ENCODE data around the gene CAPN15.

Gene CAPN15

DNA sequence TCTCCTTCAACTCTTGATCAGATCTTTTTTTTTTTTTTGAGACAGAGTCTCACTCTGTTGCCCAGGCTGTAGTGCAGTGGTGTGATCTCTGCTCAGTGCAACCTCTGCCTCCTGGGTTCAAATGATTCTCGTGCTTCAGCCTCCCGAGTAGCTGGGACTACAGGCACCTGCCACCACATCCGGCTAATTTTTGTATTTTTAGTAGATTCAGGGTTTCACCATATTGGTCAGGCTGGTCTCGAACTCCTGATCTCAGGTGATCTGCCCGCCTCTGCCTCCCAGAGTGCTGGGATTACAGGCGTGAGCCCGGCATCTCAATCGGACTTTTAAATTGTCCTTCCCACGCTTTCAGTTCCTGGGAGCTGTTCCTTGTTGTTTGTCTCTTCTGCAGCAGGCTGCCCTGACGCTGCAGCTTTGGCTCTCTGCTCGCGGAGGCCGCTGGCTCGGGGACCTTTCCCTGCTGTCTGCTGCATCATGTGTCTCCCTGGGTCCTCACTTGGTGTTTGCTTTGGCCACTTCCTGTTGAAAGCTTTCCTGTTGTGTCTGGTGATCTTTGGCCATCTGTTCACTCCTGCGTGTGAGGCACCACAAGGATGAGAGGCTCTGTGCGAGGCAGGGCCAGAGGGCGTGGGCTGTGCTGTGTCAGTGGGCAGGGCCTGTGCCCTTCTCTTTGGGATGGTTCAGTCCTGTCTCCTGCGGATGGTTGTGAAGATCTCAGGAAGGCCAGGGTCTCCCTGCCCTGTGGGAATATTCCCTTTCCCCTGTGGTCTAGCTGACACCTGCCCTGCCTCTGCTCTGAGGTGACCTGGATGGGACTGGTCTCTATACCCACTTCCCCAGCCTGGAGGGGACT lies 18.4 kb upstream of the CAPN15 start:
- TF ChIP-seq CREB1 (IDR thresholded peaks at IDR 0.05; ENCODE audit: low read depth) = no peak
- no peak for TF ChIP-seq FOXM1 (IDR thresholded peaks at IDR 0.05; ENCODE audit: borderline replicate concordance, low read depth)

DNA sequence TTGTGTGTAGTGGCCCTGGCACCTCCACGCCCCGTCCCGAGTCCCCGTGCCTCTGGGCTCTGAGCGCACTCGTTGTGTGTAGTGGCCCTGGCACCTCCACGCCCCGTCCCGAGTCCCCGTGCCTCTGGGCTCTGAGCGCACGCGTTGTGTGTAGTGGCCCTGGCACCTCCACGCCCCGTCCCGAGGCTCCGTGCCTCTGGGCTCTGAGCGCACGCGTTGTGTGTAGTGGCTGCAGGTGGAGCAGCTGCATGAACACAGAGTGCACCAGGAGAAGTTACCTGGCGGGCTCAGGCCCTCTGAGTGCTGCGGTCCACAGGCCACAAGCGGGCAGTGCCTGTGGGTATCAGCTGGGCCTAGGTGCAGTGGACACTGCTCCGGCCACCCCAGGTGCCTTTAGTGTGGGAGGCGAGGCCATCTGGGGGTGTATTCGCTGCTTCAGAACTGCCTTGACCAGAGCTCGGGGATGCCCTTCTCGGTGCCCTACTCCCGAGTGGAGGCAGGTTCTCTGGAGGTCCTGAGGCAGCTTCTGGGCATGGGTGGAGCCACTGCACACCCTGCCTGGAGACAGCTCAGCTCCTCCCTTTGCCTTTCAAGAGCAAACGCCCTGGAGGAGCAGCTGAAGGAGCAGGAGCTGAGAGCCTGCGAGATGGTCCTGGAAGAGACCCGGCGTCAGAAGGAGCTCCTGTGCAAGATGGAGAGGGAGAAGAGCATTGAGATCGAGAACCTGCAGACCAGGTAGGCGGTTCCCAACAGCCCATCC lies 17.3 kb upstream of the CAPN15 start:
- TF ChIP-seq TEAD4 (IDR thresholded peaks at IDR 0.05) (no peak), TCF12 (IDR thresholded peaks at IDR 0.05; ENCODE audit: low read depth) (no peak), EP300 (IDR thresholded peaks at IDR 0.05; ENCODE audit: borderline replicate concordance) (no peak), RAD21 (IDR thresholded peaks at IDR 0.05; ENCODE audit: low read depth) (no peak), TAF1 (IDR thresholded peaks at IDR 0.05; ENCODE audit: low read depth) (no peak), NFIC (IDR thresholded peaks at IDR 0.05) (no peak), CEBPB (IDR thresholded peaks at IDR 0.05) (no peak), CREB1 (IDR thresholded peaks at IDR 0.05; ENCODE audit: low read depth) (no peak), ZBTB7A (IDR thresholded peaks at IDR 0.05; ENCODE audit: low read depth) (no peak), YY1 (IDR thresholded peaks at IDR 0.05; ENCODE audit: low read depth) (no peak), FOXM1 (IDR thresholded peaks at IDR 0.05; ENCODE audit: borderline replicate concordance, low read depth) (no peak)
- TF ChIP-seq, protein P1, sequence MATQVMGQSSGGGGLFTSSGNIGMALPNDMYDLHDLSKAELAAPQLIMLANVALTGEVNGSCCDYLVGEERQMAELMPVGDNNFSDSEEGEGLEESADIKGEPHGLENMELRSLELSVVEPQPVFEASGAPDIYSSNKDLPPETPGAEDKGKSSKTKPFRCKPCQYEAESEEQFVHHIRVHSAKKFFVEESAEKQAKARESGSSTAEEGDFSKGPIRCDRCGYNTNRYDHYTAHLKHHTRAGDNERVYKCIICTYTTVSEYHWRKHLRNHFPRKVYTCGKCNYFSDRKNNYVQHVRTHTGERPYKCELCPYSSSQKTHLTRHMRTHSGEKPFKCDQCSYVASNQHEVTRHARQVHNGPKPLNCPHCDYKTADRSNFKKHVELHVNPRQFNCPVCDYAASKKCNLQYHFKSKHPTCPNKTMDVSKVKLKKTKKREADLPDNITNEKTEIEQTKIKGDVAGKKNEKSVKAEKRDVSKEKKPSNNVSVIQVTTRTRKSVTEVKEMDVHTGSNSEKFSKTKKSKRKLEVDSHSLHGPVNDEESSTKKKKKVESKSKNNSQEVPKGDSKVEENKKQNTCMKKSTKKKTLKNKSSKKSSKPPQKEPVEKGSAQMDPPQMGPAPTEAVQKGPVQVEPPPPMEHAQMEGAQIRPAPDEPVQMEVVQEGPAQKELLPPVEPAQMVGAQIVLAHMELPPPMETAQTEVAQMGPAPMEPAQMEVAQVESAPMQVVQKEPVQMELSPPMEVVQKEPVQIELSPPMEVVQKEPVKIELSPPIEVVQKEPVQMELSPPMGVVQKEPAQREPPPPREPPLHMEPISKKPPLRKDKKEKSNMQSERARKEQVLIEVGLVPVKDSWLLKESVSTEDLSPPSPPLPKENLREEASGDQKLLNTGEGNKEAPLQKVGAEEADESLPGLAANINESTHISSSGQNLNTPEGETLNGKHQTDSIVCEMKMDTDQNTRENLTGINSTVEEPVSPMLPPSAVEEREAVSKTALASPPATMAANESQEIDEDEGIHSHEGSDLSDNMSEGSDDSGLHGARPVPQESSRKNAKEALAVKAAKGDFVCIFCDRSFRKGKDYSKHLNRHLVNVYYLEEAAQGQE (IDR thresholded peaks at IDR 0.05; ENCODE audit: low read depth) = no peak
- TF ChIP-seq, protein P2, sequence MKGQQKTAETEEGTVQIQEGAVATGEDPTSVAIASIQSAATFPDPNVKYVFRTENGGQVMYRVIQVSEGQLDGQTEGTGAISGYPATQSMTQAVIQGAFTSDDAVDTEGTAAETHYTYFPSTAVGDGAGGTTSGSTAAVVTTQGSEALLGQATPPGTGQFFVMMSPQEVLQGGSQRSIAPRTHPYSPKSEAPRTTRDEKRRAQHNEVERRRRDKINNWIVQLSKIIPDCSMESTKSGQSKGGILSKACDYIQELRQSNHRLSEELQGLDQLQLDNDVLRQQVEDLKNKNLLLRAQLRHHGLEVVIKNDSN (IDR thresholded peaks at IDR 0.05) = no peak
- TF ChIP-seq, protein P3, sequence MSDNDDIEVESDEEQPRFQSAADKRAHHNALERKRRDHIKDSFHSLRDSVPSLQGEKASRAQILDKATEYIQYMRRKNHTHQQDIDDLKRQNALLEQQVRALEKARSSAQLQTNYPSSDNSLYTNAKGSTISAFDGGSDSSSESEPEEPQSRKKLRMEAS (IDR thresholded peaks at IDR 0.05) = no peak

DNA sequence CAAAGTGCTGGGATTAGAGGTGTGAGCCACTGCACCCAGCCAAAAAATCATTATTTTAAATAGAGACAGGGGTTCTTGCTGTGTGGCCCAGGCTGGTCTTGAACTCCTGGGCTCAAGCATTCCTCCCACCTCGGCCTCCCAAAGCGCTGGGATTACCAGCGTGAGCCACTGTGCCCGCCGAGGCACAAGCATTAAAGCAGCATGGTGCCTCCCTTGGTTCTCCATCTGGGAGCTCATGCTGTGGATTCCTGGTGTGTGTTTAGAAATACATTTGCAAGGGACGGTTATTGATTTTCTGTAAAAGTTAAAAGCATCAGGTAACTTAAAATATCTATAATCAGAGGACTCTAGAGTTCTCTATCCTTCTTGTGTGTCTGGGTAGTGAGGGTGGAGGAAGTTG lies 14.7 kb upstream of the CAPN15 start:
- TF ChIP-seq, protein P3 (IDR thresholded peaks at IDR 0.05) = no peak
- TF ChIP-seq CEBPB (IDR thresholded peaks at IDR 0.05) = no peak
- TF ChIP-seq, protein P1 (IDR thresholded peaks at IDR 0.05; ENCODE audit: low read depth) = no peak
- no peak for TF ChIP-seq EGR1 (IDR thresholded peaks at IDR 0.05)
- no peak for TF ChIP-seq YY1 (IDR thresholded peaks at IDR 0.05; ENCODE audit: low read depth)
- TF ChIP-seq TAF1 (IDR thresholded peaks at IDR 0.05; ENCODE audit: low read depth) = no peak
- no peak for TF ChIP-seq TEAD4 (IDR thresholded peaks at IDR 0.05)
- no peak for TF ChIP-seq RAD21 (IDR thresholded peaks at IDR 0.05; ENCODE audit: low read depth)
- no peak for TF ChIP-seq TCF12 (IDR thresholded peaks at IDR 0.05; ENCODE audit: low read depth)
- TF ChIP-seq, protein P2 (IDR thresholded peaks at IDR 0.05) = no peak
- TF ChIP-seq EP300 (IDR thresholded peaks at IDR 0.05; ENCODE audit: borderline replicate concordance) = no peak
- TF ChIP-seq CREB1 (IDR thresholded peaks at IDR 0.05; ENCODE audit: low read depth) = no peak
- TF ChIP-seq ZBTB7A (IDR thresholded peaks at IDR 0.05; ENCODE audit: low read depth) = no peak

DNA sequence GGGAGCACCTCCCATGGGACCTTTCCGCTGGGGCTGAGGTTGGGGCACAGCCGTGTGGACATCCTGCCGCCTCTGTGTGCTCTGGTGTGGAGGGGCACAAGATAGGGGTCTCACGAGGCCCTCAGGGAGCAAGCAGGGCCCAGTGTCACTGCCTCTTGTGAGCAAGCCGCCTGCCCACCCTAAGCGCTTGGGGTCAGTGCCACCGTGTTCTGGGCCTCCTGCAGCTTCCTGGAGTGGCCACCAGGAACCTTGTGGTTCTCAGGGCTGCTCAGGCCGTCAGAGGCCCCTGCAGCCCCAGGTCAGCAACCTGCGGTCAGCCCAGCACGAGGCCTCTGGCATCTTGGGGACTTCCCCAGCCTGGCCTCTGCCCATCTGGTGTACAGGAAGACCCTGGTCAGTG lies 13.6 kb upstream of the CAPN15 start:
- TF ChIP-seq, protein P3 (IDR thresholded peaks at IDR 0.05) = no peak
- no peak for TF ChIP-seq TEAD4 (IDR thresholded peaks at IDR 0.05)
- TF ChIP-seq YY1 (IDR thresholded peaks at IDR 0.05; ENCODE audit: low read depth) = no peak
- TF ChIP-seq ZBTB7A (IDR thresholded peaks at IDR 0.05; ENCODE audit: low read depth) = no peak
- no peak for TF ChIP-seq RAD21 (IDR thresholded peaks at IDR 0.05; ENCODE audit: low read depth)
- no peak for TF ChIP-seq CEBPB (IDR thresholded peaks at IDR 0.05)
- no peak for TF ChIP-seq CREB1 (IDR thresholded peaks at IDR 0.05; ENCODE audit: low read depth)

DNA sequence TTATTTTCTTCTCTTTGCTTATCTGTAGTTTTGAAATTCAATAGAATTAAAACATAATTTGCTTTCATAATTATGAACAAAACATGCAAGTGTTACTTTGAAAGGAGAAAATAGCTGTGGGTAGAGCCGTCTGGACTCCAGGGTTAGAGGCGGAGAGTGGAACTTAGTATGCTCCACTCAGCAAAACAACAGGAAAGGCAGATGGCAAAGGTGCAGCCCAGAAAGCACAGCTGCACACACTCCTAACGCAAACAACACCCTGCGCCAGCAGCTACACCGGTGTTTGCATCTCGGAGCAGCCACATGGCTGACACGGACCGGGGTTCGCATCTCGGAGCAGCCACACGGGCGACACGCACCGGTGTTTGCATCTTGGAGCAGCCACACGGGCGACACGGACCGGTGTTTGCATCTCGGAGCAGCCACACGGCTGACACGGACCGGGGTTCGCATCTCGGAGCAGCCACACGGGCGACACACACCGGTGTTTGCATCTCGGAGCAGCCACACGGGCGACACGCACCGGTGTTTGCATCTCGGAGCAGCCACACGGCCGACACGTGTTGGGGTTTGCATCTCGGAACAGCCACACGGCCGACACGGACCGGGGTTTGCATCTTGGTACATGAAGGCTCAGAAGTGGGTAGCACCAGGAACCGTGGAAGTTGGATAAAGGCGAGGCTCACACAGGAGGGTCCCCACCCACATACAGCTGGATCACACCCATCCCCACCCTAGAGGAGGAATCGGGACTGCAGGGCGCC lies 12.2 kb upstream of the CAPN15 start:
- TF ChIP-seq CEBPB (IDR thresholded peaks at IDR 0.05) (no peak), EGR1 (IDR thresholded peaks at IDR 0.05) (no peak), TAF1 (IDR thresholded peaks at IDR 0.05; ENCODE audit: low read depth) (no peak), TCF12 (IDR thresholded peaks at IDR 0.05; ENCODE audit: low read depth) (no peak), CREB1 (IDR thresholded peaks at IDR 0.05; ENCODE audit: low read depth) (no peak), ZBTB7A (IDR thresholded peaks at IDR 0.05; ENCODE audit: low read depth) (no peak), NFIC (IDR thresholded peaks at IDR 0.05) (no peak)
- TF ChIP-seq, protein P3 (IDR thresholded peaks at IDR 0.05) = no peak
- TF ChIP-seq, protein P2 (IDR thresholded peaks at IDR 0.05) = no peak

Data from Ishikawa (cell line).